KMS-11 (cell line): ENCODE measurements around the gene KCNMB2.
"Not testable (repeated sequence)": the region's sequence is repeated elsewhere in the genome, so short reads cannot be mapped to it uniquely, and the experiment has no call there.

Source experiments
- H2AFZ ChIP-seq: fragments of 200-600 bp; sonication (generic); 2 replicates; pipeline ENCODE4 v1.6.1; 2016; ENCODE audit warnings: antibody characterized with exemption, mixed run types, low read depth
- H3K27ac ChIP-seq: fragments of 200-600 bp; sonication (generic); 2 replicates; pipeline ENCODE4 v1.6.1; 2016; ENCODE audit warnings: mild to moderate bottlenecking, mixed run types
- H3K27me3 ChIP-seq: fragments of 200-600 bp; sonication (generic); 2 replicates; pipeline ENCODE4 v1.6.1; 2017; ENCODE audit warnings: mild to moderate bottlenecking, low read depth, mixed run types, moderate library complexity; ENCODE audit not compliant: insufficient read depth
- H3K36me3 ChIP-seq: fragments of 200-600 bp; sonication (generic); 2 replicates; pipeline ENCODE4 v1.6.1; 2017; ENCODE audit warnings: mild to moderate bottlenecking, mixed run types; ENCODE audit not compliant: insufficient read depth
- H3K4me1 ChIP-seq: fragments of 200-600 bp; sonication (generic); 2 replicates; pipeline ENCODE4 v1.6.1; 2016; ENCODE audit warnings: mild to moderate bottlenecking, low read depth, mixed run types; ENCODE audit not compliant: poor library complexity, severe bottlenecking
- H3K4me2 ChIP-seq: fragments of 200-600 bp; sonication (generic); 2 replicates; pipeline ENCODE4 v1.7.0; 2016; ENCODE audit warnings: mild to moderate bottlenecking, mixed run types
- H3K4me3 ChIP-seq: fragments of 200-600 bp; sonication (generic); IDR thresholded peaks from 2 replicates; pipeline ENCODE4 v1.6.1; 2017; ENCODE audit warnings: low read depth, low read length, mixed read lengths; ENCODE audit not compliant: insufficient read depth
- H3K79me2 ChIP-seq: fragments of 200-600 bp; sonication (generic); 2 replicates; pipeline ENCODE4 v1.6.1; 2016; ENCODE audit warnings: low read depth, mixed run types; ENCODE audit not compliant: insufficient read depth
- H3K9ac ChIP-seq: fragments of 200-600 bp; sonication (generic); 2 replicates; pipeline ENCODE4 v1.6.1; 2016; ENCODE audit warnings: mild to moderate bottlenecking, mixed run types
- H4K20me1 ChIP-seq: fragments of 200-600 bp; sonication (generic); 2 replicates; pipeline ENCODE4 v1.6.1; 2016; ENCODE audit warnings: mild to moderate bottlenecking, mixed run types; ENCODE audit not compliant: insufficient read depth
- CTCF ChIP-seq: fragments of 200-600 bp; sonication (generic); conservative IDR thresholded peaks from 2 replicates; pipeline ENCODE4 v1.6.1; 2017; ENCODE audit warnings: low read depth, mild to moderate bottlenecking, antibody characterized with exemption, low read length, moderate library complexity, mixed read lengths

KCNMB2 gene

GRCh38 chr3:178859386-178859785, 323.1 kb downstream of the KCNMB2 start:
- no peaks in the 10 kb centered on the region for H3K36me3 ChIP-seq
- peak overlapping the region; percentile 62 for H3K27ac ChIP-seq
- H2AFZ ChIP-seq: peak overlapping the region; percentile 16
- H4K20me1 ChIP-seq: no peaks in the 10 kb centered on the region
- H3K79me2 ChIP-seq: 0 out of 2 replicates have a peak, but pooled peaks cover 3% of the 10 kb centered on the region
- H3K27me3 ChIP-seq: no peaks in the 10 kb centered on the region
- H3K4me2 ChIP-seq: 0 out of 2 replicates have a peak overlapping the region, but pooled peaks have one; percentile 19
- TF ChIP-seq CTCF: no peak
- peak overlapping the region; percentile 65 for H3K9ac ChIP-seq
- H3K4me3 ChIP-seq: no peak overlapping the region
- H3K4me1 ChIP-seq: no peaks in the 10 kb centered on the region

- Histone ChIP-seq H3K9ac (peak overlapping the region; percentile 65), H3K27ac (peak overlapping the region; percentile 62), H3K4me2 (0 out of 2 replicates have a peak overlapping the region, but pooled peaks have one; percentile 19), H2AFZ (peak overlapping the region; percentile 16)
- not testable (repeated sequence) for H3K36me3 ChIP-seq, H3K4me1 ChIP-seq, H3K79me2 ChIP-seq, H3K4me3 ChIP-seq, H4K20me1 ChIP-seq, H3K27me3 ChIP-seq
Measured at GRCh38 chr3:178859900-178860436, 323.7 kb downstream of the KCNMB2 start.

GRCh38 chr3:178868681-178869080, 332.4 kb downstream of the KCNMB2 start:
- Histone ChIP-seq H3K9ac (no peak overlapping the region), H3K27ac (no peak overlapping the region), H3K4me2 (no peak overlapping the region), H3K36me3 (no peaks in the 10 kb centered on the region), H4K20me1 (no peaks in the 10 kb centered on the region), H3K4me1 (peaks cover 8% of the 10 kb centered on the region), H3K4me3 (no peak overlapping the region), H3K27me3 (no peaks in the 10 kb centered on the region), H3K79me2 (no peaks in the 10 kb centered on the region), H2AFZ (no peak overlapping the region)
- TF ChIP-seq CTCF: no peak

- peaks cover 8% of the 10 kb centered on the region for H3K4me1 ChIP-seq
- no peaks in the 10 kb centered on the region for H4K20me1 ChIP-seq
- no peak overlapping the region for H3K27ac ChIP-seq
- H3K4me2 ChIP-seq: no peak overlapping the region
- H3K9ac ChIP-seq: no peak overlapping the region
- H3K27me3 ChIP-seq: no peaks in the 10 kb centered on the region
- no peak overlapping the region for H2AFZ ChIP-seq
- no peaks in the 10 kb centered on the region for H3K36me3 ChIP-seq
- TF ChIP-seq CTCF: no peak
- no peak overlapping the region for H3K4me3 ChIP-seq
- H3K79me2 ChIP-seq: no peaks in the 10 kb centered on the region
Measured at GRCh38 chr3:178870085-178870484, 333.8 kb downstream of the KCNMB2 start.

- Histone ChIP-seq H3K4me2 (no peak overlapping the region), H3K79me2 (no peaks in the 10 kb centered on the region), H2AFZ (no peak overlapping the region), H3K9ac (no peak overlapping the region), H3K27ac (no peak overlapping the region), H3K36me3 (no peaks in the 10 kb centered on the region), H3K4me3 (no peak overlapping the region), H3K27me3 (no peaks in the 10 kb centered on the region), H4K20me1 (no peaks in the 10 kb centered on the region), H3K4me1 (peaks cover 8% of the 10 kb centered on the region)
- TF ChIP-seq CTCF: no peak
Measured at GRCh38 chr3:178875157-178875556, 338.9 kb downstream of the KCNMB2 start.
